HG02759 (cell line): ENCODE results near the gene HOXD12.

Experiments used
- ATAC-seq: cut with Tn5 transposase; IDR thresholded peaks from one replicate; pipeline ENCODE4 v1.9.1; 2021; ENCODE audit warnings: mild to moderate bottlenecking, moderate library complexity; ENCODE audit not compliant: unreplicated experiment

Gene HOXD12

DNA sequence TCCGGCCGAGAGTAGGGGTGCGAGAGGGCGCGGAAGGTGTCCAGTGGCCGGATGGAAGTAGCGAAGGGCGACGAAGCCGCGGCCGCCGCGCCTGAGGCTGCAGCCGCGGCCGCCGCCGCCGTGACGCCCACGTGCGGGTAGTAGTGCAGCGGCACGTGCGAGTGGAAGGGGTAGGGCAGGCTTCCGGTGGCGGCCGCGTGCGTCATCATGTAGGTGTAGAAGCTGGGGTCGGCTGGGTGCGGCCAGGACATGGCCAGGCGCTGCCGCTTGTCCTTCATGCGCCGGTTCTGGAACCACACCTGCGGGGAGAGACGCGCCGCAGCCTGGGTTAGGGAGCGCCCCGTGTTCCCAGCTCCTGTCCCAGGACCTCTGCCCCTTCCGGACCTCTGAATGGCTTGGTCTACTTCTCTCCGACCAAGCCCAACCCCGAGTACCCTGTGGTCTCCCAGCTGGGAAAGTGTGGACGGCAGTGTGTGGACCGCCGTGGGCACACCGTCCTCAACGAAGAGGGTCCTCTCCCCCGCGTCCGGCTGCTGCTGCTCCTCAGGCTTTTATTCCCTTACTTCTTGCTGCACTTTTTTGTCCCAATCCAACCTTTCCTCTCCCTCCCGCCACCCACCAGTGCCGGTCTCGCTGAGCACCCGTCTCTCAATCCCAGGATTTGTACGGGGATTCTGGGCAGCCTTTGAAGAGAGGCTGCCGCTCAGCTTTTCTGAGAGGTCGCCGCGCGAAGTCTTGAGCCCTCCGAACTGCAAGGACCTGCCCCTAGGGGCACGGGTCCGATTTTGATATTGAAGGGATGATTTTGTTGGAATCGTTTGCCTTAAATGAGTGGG, 18.8 kb upstream of the HOXD12 start:
- no peak for ATAC-seq

DNA sequence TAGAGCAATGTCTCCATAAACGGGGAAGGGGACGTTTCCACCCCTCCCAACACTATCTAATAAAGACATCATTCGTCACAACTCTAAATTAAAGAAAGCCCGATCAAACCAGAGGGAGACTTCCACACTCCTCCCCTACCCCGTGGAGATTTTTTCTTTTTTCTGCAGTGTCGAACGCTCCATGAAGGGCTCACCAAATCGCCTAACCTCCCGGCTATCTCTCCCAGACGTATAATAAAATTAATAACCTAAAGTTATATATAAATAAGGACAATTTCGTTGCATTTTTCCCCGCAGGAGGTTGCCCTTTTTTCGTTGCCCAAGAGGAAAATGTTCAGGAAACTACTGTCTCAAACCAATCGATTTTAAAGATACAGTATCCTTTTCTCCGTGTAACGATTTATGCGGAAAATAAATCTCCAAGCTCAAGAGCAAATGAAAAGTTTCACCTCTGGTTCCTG, 18.2 kb upstream of the HOXD12 start:
- no peak for ATAC-seq

DNA sequence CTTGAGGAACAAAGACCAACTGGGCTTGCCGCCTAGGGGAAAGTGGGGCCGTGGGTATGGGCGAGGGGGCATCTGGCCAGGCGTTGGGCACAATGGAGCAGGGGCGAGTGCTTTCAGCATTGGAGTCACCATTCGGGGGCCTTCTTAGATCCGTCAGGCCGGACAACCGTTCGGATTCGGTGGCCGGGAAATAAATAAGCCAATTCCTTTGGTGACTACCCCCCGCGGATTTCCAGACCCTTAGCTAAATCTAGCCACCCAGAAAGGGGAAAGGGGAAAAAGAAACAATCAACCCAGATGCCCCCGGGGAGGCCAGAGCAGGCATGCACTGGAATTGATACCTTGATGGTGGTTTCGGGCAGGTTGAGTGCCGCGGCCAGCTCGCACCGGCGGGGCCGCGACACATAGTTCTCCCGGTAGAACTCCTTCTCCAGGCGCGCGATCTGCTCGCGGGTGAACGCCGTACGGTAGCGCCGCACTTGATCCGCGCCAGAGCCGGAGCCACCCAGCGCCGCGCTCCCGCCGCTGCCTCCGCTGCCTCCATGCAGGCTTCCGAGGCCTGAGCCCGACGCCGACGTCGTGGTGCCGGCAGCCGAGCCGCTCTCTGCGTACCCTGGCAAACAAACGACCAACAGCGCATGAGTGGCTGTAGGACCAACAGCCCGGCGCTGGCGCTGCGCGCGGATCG, 17.6 kb upstream of the HOXD12 start:
- no peak for ATAC-seq

DNA sequence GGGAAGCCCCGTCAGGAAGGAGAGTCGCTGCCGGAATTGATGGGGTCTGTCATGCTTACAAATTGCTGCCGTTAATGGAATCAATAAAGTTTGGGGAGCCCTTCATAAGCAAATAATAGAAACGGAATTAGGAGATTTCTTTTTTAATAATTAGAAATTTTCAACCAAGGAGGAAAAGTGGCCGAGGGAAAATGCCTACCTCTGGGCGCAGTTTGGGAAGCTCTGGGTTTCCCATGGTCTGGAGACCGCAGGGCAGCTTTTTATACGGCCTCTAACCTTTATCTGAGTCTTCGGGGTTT, 17.1 kb upstream of the HOXD12 start:
- no peak for ATAC-seq

DNA sequence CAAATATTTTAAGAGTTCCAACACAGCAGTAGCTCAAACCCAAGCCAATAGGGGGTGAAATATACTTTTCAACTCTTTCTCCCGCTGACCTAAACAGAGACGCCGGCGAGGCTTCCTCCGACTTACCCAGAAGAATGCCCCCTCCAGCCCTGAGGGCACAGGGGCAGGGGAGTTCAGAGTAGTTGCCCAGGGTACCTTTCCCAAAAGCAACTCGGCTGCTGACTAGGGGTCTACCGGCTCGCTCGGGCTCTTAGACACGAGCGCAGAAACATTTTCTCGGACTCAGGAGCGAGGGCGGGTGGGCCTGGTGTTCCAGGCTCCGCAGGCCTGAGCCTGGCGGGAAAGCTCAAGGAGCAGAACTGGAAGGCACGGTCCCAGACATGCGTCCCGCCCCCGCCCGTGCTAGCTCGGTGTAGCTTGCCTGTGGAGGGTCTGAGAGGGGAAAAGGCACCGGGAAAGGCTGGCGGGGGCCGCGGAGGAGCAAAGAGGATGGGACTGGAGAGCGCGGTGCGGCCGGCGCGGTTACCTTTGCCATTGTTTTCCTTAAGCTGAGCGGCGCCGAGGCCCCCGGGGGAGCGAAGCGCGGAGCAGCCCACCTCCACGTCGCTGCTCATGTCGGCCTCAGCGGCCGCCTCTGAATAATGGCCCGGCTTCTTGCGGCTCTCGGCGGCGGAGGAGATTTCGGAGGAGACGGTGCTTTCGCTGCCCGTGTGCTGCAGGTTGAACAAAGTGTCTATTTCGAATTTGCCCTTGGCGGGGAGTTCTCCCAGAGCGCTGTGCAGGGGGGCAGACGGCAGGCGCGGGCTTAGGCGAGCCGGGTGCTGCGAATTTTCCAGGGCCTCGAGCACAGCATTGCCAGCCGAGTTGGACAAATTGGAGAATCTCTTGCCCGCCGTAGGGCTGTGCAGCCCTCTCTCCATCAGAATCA, 16.5 kb upstream of the HOXD12 start:
- no peak for ATAC-seq

DNA sequence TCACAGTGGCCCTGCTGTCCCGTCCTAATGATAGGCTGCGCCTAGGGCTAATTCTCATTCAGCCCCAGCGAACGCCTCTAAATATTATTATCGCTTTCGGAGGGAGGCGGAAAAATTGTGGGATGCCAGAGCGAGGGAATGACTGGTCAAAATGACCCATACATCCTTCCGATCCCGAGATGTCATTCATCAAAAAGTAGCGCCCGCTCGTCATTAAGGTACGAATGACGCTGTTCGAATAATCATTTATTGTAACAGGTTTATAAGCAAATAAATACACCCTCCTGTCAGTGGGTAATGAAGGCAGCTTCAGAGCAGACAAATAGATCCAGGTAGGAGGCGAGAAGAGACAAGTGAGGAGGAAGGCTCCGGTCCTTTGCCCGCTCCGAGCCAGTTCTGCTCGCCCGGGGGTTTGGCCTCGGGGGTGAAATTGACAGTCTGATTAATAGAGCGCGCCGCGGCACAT, 15.8 kb upstream of the HOXD12 start, which contains the start of gene EVX2:
EVX2 (minus strand) TSS at position 167 of the 466 bp plus-strand sequence. CDS start 186 bp downstream, outside the sequence.
- ATAC-seq: no peak

DNA sequence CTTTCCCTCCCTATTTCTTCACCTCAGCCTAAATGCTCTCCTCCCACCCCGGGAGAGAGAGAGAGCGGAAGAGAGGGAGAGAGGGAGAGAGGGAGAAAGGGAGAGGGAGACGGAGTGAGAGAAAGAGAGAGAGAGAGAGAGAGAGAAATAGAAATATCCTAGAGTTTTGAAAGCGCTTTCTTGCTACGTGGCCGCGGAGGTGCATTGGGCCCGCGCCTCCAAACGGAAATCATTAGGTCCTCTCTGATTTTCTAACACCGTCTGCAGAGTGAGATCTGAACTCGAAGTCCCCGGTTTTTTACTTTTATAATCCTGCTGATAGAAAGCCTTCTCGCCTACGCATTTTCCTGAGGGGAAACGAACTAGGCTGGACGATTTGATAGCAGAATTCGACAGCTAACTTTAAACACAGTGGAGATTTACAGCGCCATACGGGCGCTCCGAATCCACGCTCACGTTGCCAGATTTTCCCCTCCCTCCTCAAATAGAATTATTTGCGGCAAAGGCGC, 14.9 kb upstream of the HOXD12 start:
- no peak for ATAC-seq

DNA sequence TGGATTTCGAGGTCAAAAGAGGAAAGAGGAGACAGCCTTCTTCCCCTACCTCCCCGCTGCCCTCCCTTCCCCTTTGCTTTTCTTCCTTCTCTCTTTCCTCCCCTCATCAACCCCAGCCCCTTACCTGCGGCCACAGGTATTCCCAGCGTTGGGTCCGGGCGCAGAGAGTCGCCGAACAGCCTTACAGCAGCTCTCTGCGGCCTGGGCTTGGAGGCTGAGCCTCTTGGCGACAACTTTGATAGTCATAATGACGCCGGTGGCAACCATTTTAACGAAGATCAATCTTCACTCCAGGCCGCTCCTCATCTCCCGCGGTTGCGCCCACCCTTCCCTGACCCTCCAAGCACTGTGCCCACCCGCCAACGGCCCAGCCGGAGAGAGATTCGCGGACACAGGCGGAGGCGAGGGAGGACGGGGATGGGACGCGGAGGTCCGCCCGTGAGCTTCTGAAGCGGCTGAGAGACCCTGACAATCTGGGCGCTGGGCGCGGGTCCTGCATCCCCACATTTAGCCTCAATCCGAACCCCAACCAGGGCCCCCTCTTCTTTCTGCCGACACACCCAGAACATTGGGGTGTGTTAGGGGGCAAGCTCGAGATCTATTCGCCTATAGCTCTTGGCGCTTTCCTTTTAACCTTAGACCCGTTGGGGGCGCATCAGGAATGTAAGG, 14.3 kb upstream of the HOXD12 start:
- no peak for ATAC-seq

DNA sequence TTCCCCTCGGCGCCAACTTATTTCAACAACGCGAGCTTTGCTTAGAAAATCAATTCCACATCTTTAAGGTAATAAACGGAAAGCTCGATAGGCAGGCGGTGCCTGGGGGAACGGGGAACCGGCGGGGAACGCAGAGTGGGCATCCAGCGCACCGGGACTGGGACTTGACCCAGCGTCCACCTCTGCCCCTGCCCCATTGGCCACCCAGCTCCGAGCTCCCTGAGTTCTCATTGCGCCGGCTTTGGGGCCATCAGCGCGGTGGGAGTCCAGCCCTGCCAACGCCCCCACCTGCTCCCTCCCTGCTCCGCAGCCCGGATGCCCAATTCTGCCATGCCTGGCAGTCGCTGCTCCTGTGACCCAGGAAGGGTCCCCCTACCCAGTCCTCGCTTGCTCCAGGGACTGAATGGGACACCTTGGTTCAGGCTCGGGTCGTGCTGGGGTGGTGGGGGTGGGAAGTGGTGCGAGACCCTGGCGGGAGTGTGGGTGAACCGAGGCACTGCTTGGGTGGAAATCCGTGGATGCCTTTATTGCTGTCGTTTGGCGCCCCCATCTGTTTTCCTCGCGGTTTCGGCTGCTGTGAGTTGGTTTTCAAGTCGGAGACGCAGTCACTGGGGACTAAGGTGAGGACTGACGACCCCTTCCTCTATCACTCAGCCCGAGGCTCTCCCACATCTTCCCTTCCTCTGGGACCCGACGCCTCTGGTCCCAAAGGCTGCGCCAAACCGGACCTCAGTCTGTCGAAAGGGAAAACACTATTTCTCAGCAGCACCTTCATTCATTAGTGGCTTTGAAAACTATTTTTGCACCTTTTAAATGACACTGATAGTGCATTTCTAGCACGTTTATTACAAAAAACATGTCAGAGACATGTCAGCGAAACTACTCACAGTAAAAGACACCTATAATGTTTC, 13.5 kb upstream of the HOXD12 start:
- ATAC-seq: no peak

DNA sequence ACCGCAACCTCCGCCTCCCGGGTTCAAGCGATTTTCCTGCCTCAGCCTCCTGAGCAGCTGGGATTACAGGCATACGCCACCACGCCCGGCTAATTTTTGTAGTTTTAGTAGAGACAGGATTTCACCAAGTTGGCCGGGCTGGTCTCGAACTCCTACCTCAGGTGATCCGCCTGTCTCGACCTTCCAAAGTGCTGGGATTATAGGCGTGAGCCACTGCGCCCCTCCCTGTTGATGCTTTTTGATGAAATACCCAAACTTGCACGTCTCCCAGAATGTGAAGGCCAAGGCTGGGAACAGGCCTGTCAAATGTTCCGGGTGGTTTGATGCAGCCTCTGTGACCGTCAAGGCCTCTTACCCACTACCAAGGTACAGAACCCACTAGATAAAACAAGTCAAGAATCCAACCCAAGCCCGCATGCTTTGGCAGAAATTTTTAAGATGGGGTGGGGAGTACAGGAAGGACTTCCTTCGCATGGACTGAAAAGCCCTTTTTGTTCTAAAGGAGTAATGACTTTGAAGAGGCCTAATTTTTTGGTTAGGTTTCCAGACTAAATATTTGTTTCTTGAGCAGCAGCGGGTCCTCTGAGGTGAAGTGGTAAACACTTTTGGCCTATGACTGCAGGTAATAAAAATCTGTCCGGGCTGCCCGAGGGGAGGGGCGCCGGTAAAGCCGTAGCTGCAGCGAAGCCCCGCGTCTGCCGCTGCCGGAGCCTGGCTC, 12.1 kb upstream of the HOXD12 start:
- no peak for ATAC-seq

DNA sequence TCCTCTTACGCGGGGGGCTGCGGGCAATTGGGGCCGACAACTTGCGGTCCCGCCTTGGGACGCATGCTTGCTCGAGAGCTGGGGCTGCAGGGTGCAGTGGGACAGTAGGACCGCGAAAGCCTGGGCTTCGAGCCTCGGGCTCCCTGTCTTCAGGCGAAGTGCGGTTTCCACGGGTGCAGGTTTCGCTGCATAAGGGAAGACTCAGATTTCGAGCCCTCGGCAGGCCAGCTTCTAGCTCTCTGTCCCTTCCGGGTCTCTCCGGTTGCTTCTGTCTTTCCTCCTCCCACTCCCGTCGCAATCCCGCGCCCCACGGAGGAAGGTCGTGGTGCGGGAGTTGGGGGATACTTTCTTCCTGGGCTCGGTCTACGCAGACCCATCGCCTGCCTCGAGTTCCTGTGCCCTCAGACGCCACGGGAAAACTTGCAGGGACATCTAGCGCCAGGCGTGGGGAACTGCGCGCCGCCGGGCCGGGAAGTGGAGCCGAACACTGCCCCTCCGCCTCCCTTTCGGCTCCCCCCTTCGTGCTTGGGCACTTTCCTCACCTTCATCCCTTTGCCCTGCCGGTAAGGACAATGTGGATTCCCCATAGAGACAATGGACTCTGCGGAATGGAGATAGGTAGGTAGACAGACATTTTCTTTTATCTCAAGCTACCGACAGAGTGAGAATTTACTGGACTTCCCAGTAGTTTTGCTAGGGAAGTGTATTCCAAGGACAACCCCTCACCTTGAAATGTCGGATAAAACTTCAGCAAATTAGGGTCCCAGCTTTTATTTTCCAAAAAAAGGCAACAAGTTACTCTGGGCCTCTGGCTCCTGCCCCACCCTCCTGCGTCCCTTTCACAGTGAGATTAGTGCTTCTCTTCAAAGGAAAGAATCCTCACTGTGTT, 11.3 kb upstream of the HOXD12 start:
- no peak for ATAC-seq

DNA sequence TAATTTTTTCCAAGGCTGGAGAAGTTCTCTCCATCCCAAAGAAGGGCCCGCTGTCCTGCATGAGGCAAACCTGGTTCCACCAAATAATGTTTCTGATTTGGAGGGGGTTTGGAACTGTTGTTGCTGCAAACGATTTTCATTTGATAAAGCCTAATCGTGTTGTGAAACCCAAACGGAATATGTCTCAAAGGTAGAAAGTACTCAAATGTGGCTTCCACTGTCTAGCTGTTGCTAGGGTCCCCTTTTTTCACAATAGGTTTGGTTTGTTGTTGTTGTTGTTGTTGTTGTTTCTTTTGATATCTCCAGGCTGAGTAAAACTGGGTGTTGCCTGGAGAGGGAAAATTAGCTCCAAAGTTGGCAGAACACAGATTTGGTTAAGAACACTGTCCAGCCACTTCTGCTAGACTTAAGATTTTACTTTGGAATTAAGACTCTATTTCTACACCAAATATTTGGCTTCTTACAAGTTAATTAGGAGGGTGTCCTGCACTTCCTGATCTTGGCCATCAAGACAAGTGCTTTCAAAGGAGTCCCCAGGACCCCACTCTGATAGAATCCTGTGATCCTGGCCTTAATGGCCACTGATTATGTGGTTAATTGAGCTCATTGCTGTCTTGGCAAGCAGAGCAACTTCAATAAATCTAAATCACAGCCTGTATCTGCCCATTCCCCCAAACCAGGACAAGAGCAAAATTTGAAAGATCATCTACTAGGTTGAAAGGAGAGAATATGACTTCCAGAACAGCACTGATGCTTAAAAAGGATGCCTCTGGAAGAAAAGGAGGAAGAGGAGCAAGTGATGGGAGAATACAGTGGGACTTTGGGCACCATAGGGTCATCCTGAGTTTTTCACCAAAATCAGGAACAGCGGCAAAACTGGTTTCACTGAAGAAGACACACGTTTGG, 10.4 kb upstream of the HOXD12 start:
- ATAC-seq: no peak

DNA sequence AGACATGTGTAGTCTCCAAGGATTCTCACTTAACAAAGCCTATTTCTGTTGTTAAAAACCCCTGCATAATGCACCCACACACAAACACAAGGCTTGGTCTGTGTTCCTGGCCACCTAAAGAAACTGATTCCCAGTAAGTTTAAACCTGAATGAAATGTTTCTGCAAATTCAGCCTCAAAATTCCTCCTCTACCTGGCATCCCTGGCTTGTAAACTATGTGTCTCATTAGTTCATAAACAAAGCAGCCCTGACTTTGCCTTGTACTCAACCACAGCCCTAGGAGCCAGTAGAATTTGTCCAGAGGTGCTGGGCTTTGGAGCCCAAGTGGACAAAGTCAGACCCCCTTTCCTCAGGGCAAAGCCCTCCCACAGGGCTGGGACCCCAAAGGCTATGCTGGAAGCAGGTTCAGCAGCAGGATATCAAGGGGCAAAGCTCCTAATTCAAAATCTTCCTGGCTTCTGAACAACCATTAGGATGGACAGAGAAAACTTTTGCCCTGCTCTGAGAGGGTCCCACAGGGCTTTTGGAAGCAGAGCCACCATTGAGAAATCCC, 9.7 kb upstream of the HOXD12 start:
- no peak for ATAC-seq

DNA sequence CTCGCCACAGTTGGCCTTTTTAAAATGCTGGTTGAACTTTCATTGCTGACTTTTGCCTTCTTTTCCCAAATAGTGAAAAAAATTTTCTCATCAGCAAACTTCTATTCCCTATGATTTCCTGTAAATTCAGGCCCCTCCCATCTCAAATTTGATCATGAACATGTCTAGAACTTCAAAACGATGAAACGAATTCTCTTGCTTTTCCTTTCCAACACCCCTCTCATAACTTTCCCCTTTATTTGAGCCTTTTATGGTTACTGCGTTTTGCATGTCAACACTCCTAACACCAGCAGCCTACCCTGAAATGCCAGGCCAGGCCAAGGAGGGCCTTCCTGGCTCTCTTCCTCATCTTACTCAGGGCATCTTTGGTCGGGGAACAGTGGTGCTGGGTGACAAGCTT, 8.7 kb upstream of the HOXD12 start:
- ATAC-seq: no peak

DNA sequence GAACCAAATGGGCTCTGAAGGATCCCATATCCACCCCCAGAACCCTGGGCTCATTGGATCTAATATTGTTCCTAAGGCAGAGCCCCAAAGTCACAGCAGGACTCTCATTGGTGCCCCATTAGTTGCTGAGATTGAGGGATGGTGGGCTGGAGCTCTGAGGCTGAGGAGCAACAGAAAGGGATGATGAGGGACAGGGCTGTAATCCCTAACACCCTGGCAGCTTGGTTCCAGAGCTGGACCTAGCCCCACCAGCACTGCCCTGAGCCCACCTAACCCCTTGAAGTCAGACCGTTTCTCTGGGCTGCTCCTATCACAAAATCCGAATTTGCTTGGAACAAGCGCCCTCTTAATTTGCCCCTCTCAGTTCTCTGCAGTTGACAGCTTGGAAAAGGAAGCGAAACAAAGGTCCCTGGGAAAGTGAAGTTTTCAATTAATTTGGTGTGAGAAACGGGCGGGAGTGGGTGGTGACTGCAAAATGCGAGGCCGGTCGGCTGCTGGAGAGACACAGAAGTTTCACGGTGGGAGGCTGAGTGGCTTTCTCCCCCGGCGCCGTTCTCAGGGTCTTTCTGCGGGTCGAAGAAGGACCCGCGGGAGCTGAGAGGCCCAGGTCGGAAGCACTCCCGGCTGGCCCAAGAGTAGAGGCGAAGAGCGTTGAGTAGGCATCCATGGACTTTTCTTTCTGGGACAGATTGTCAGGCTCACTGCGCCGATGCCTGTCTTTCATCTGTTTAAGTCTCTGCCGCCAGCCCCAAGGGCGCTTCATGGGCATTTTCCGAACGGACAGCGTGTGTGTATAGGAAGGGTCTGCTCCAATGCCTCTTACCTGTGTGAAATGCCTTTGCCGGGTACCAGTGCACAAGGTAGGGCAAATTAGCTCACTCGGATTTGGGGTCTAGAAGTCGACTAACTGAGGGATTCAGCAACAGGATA, 8.0 kb upstream of the HOXD12 start:
- no peak for ATAC-seq
